Tongue (tissue), 2 donors: ENCODE results near the gene DDX11. TPM values are rescaled to one million over a fixed set of nuclear protein-coding genes. Genes with fewer than 3 reads are reported as not detected.
"Not testable (repeated sequence)": the region's sequence is repeated elsewhere in the genome, so short reads cannot be mapped to it uniquely, and the experiment has no call there.

ENCODE experiments used
- DNase-seq: peaks from one replicate; pipeline ENCODE4 v3.0.0-alpha.2; 2015
- total RNA-seq: library from RNA; depleted of rRNA; stranded (reverse); fragments of >200 nt; gene quantifications from one replicate; pipeline ENCODE4 v1.2.3, GENCODE V29; 2014

DDX11 gene
- total RNA-seq, 1 donor from 2014 or later: 36.6 TPM

GRCh38 chr12:31099434-31099833 is 25.8 kb downstream of the DDX11 start:
- not testable (repeated sequence) for DNase-seq

- not testable (repeated sequence) for DNase-seq
These were observed 27.0 kb downstream of the DDX11 start for GRCh38 chr12:31100503-31101208.

GRCh38 chr12:31102125-31102524 is 28.5 kb downstream of the DDX11 start:
- not testable (repeated sequence) for DNase-seq

GRCh38 chr12:31102596-31102995 is 28.9 kb downstream of the DDX11 start:
- not testable (repeated sequence) for DNase-seq

GRCh38 chr12:31103561-31103975 is 29.9 kb downstream of the DDX11 start:
- DNase-seq: not testable (repeated sequence)

- DNase-seq: not testable (repeated sequence)
These were observed 30.6 kb downstream of the DDX11 start for GRCh38 chr12:31104220-31104619.

GRCh38 chr12:31104773-31105172 is 31.1 kb downstream of the DDX11 start:
- DNase-seq: not testable (repeated sequence)

- no peak for DNase-seq
These were observed 32.0 kb downstream of the DDX11 start for GRCh38 chr12:31105668-31106067.

- DNase-seq: no peak
These were observed 32.6 kb downstream of the DDX11 start for GRCh38 chr12:31106101-31106803.

- not testable (repeated sequence) for DNase-seq
These were observed 36.1 kb downstream of the DDX11 start for GRCh38 chr12:31109773-31110172.

- DNase-seq: not testable (repeated sequence)
These were observed 36.6 kb downstream of the DDX11 start for GRCh38 chr12:31110263-31110662.

GRCh38 chr12:31115092-31115601 is 41.5 kb downstream of the DDX11 start:
- DNase-seq: not testable (repeated sequence)

GRCh38 chr12:31116846-31117202 is 43.2 kb downstream of the DDX11 start:
- DNase-seq: not testable (repeated sequence)

GRCh38 chr12:31117203-31118011 is 43.7 kb downstream of the DDX11 start:
- DNase-seq: peak; percentile 77

GRCh38 chr12:31118347-31119191 is 44.9 kb downstream of the DDX11 start:
- DNase-seq: peak; percentile 74

- no peak for DNase-seq
These were observed 45.6 kb downstream of the DDX11 start for GRCh38 chr12:31119192-31119802.

- no peak for DNase-seq
These were observed 46.1 kb downstream of the DDX11 start for GRCh38 chr12:31119803-31120211.

GRCh38 chr12:31120392-31121008 is 46.8 kb downstream of the DDX11 start:
- DNase-seq: no peak

- not testable (repeated sequence) for DNase-seq
These were observed 47.5 kb downstream of the DDX11 start for GRCh38 chr12:31121022-31121728.

GRCh38 chr12:31122481-31122880 is 48.8 kb downstream of the DDX11 start:
- no peak for DNase-seq
